ENCODE results near the gene DMPK.

Gene DMPK

DNA sequence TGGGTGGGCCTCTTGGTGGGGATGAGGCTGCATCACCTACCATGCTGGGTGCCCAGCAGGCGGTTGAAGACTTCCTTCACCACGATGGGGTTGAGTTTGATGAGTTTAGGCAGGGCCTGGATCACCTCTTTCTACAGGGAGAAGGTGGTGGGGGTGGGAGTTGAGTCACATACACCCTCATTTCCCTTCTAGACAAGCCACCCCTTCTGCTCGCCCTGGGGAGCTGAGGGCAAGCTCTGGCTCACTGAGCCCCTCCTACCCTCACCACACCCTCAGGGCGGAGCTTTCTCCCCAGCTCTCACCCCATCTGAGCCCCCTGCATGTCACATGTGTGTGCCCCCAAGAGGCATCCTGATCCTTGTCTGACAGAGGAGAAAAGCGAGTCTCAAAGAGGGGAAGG is 40.4 kb upstream of the DMPK start:
- H3K36me3 Mint-ChIP-seq (ENCODE audit: low read depth) = peaks cover 28% of the 10 kb centered on the region
- H3K4me1 Mint-ChIP-seq = peaks cover 5% of the 10 kb centered on the region
- TF ChIP-seq, protein P1, sequence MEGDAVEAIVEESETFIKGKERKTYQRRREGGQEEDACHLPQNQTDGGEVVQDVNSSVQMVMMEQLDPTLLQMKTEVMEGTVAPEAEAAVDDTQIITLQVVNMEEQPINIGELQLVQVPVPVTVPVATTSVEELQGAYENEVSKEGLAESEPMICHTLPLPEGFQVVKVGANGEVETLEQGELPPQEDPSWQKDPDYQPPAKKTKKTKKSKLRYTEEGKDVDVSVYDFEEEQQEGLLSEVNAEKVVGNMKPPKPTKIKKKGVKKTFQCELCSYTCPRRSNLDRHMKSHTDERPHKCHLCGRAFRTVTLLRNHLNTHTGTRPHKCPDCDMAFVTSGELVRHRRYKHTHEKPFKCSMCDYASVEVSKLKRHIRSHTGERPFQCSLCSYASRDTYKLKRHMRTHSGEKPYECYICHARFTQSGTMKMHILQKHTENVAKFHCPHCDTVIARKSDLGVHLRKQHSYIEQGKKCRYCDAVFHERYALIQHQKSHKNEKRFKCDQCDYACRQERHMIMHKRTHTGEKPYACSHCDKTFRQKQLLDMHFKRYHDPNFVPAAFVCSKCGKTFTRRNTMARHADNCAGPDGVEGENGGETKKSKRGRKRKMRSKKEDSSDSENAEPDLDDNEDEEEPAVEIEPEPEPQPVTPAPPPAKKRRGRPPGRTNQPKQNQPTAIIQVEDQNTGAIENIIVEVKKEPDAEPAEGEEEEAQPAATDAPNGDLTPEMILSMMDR (IDR thresholded peaks at IDR 0.05; ENCODE audit: unreplicated experiment in 3 of 3) = no peak
- no peaks in the 10 kb centered on the region for H3K27me3 Mint-ChIP-seq (ENCODE audit: low read depth)
- no peaks in the 10 kb centered on the region for H3K9me3 Mint-ChIP-seq
- no peak overlapping the region for H3K4me3 Mint-ChIP-seq
- no peak overlapping the region for H3K27ac Mint-ChIP-seq

DNA sequence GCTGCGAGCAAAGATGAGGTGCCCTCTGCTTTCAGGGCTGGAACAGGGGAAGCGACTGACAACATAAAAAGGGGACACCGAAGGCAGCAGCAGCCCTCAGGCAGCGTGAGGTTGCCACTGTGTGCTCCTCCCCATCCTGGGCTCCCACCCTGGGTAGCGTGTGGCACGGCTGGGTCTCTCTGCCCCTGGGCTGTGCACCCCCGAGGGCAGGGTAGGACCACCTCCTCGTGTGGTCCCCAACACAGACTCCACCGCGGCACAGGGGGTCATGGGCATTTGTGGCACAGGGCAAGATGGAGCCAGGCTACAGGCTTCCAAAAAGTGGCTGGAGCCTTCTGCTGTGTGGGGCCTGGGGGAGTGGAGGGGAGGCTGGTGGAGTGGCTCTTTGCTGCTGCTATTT is 39.3 kb upstream of the DMPK start:
- H3K36me3 Mint-ChIP-seq (ENCODE audit: low read depth) = peaks cover 24% of the 10 kb centered on the region
- TF ChIP-seq, protein P1 (IDR thresholded peaks at IDR 0.05; ENCODE audit: unreplicated experiment in 3 of 3) = no peak
- H3K4me1 Mint-ChIP-seq = peaks cover 10% of the 10 kb centered on the region
- H3K4me3 Mint-ChIP-seq = no peak overlapping the region
- no peaks in the 10 kb centered on the region for H3K9me3 Mint-ChIP-seq
- peaks cover 3% of the 10 kb centered on the region for H3K27me3 Mint-ChIP-seq (ENCODE audit: low read depth)
- H3K27ac Mint-ChIP-seq = no peak overlapping the region

DNA sequence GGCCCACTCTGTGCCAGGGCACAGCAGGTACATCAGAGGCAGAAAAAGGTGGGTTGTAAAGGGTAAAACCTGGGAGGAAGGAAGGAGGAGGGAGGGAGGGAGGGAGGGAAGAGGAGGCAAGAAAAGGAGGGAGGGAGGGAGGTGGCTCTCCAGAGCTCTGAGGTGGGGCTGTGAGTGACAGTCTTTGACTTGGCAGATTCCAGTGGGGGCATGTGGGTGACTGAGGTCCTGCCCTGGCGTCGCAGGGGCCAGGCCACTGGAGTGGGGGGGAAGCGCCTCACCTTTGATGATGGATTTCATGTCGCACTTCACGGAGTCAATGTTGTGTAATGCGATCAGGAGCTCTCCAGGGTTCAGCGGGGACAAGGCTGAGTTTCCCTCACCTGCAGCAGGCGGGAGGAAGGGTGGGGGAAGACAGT is 38.8 kb upstream of the DMPK start:
- H3K4me1 Mint-ChIP-seq = peaks cover 10% of the 10 kb centered on the region
- H3K36me3 Mint-ChIP-seq (ENCODE audit: low read depth) = peaks cover 24% of the 10 kb centered on the region
- H3K27ac Mint-ChIP-seq = no peak overlapping the region
- H3K9me3 Mint-ChIP-seq = no peaks in the 10 kb centered on the region
- peaks cover 3% of the 10 kb centered on the region for H3K27me3 Mint-ChIP-seq (ENCODE audit: low read depth)
- TF ChIP-seq, protein P1 (IDR thresholded peaks at IDR 0.05; ENCODE audit: unreplicated experiment in 3 of 3) = no peak
- no peak overlapping the region for H3K4me3 Mint-ChIP-seq

DNA sequence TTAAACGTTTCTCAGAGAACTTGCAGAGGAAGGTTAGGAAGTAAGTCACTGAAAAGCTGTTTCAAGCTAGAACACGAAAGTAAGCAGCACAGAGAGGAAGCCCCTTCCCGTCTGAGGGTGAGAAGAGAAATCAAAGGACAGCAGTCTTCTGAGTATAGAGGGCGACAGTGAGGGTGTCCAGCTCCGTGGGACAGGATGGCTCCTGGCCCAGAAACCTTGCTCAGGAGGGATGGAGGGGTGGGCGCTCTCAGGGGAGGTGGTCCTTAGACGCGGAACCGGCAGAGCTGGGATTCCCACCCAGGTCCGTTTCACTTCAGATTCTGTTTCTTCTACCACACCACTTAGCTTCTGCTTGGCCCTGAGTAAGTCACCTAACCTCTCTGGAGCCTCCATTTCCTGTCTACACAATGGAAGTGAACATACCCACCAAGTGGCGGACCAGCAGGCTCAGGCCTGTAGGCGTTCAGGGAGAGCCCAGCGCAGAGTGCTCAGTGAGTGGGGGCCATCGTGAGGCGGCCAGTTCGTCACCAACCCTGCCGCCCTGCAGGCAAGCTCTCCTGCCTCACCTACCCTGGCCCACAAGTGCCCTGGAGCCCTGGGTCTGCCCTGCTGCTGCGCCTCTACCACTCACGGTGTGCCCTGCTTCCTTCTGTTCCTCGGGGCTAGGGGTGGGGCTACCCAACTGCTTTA is 38.3 kb upstream of the DMPK start:
- H3K36me3 Mint-ChIP-seq (ENCODE audit: low read depth) = peaks cover 21% of the 10 kb centered on the region
- TF ChIP-seq, protein P1 (IDR thresholded peaks at IDR 0.05; ENCODE audit: unreplicated experiment in 3 of 3) = no peak
- peaks cover 10% of the 10 kb centered on the region for H3K4me1 Mint-ChIP-seq
- no peak overlapping the region for H3K4me3 Mint-ChIP-seq
- H3K27ac Mint-ChIP-seq = no peak overlapping the region
- H3K9me3 Mint-ChIP-seq = no peaks in the 10 kb centered on the region
- peaks cover 3% of the 10 kb centered on the region for H3K27me3 Mint-ChIP-seq (ENCODE audit: low read depth)

DNA sequence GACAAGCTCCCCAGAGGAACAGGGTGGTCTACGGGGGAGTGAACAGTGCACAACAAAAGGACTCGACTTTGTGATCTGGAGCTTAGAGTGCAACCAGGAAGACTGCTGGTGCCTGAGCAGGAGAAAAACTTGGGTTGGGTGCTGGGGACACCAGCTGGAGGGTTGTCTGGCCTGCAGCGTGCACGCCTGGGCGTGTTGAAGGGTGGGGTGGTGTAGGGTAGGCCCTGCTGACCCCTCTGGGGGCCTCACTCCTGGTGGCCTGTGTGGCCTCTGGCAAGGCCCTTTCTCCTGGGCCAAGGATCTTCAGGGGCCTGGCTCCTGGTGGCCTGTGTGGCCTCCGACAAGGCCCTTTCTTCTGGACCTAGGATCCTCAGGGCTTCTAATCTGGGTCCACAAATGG is 37.5 kb upstream of the DMPK start:
- H3K4me1 Mint-ChIP-seq = peaks cover 10% of the 10 kb centered on the region
- no peak overlapping the region for H3K27ac Mint-ChIP-seq
- peaks cover 3% of the 10 kb centered on the region for H3K27me3 Mint-ChIP-seq (ENCODE audit: low read depth)
- TF ChIP-seq, protein P1 (IDR thresholded peaks at IDR 0.05; ENCODE audit: unreplicated experiment in 3 of 3) = no peak
- peaks cover 19% of the 10 kb centered on the region for H3K36me3 Mint-ChIP-seq (ENCODE audit: low read depth)
- no peaks in the 10 kb centered on the region for H3K9me3 Mint-ChIP-seq
- H3K4me3 Mint-ChIP-seq = no peak overlapping the region

DNA sequence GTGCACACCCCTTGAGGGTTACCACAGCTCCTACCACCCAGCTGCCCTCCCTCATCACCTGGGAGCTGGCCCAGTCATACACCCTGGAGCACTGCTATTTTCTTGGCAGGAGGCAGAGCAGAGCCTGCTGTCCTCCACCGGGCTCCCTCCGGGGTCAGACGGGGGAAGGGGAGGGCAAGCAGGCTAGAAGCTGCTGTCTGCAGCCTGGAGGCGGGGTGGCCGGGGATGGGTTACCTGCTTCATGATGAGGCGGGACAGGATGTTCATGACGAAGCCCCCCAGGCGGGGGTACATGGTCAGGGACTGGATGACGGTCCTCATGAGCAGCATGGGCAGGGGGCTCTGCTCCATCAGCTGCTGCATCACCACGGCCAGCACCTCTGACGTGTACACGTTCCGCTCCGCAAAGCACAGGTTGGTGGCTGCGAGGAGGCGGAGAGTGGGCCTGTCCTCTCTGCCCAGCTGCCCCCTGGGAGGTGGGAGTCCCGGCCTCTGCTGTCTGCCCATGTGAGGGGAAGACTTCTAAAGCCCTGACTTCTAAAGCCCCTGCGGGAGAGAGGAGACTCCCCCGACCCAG is 35.5 kb upstream of the DMPK start:
- Mint-ChIP-seq H3K27ac (no peak overlapping the region), H3K36me3 (ENCODE audit: low read depth) (peaks cover 12% of the 10 kb centered on the region), H3K27me3 (ENCODE audit: low read depth) (peaks cover 3% of the 10 kb centered on the region), H3K4me1 (peaks cover 5% of the 10 kb centered on the region), H3K4me3 (no peak overlapping the region), H3K9me3 (no peaks in the 10 kb centered on the region)
- TF ChIP-seq, protein P1 (IDR thresholded peaks at IDR 0.05; ENCODE audit: unreplicated experiment in 3 of 3) = no peak
